ENCODE measurements around the gene SETDB2. TPM values are rescaled to one million over a fixed set of nuclear protein-coding genes. Genes with fewer than 3 reads are reported as not detected.

The SETDB2 gene
- total and polyA plus RNA-seq, 9 donors: 6.7 to 11.0 (median 7.7) TPM

DNA sequence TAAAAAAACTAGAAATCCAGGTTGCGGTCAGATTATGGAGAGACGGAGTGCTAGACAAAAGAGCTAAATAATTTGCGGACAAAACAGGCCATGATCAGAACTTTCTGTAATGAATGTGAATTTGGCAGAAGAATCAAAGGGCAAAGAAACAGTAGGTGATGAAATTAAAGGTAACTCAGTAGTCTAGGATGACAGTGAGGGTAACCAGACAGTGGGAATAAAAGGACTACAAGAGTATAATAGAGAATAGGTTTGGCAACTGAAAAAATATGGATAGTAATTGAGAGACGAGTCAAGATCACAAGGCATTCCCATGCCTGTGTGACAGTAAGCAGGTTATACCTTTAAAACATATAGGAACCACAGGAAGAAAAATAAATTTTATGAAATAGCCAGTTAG, 36.1 kb upstream of the SETDB2 start:
- no peaks in the 10 kb centered on the region for H3K36me3 ChIP-seq (ENCODE audit: control insufficient read depth, insufficient read depth, low read length)
- no peak overlapping the region for H3K4me3 ChIP-seq (ENCODE audit: low read length)
- WGBS (ENCODE audit: insufficient coverage): 89% methylated on average over 3 of the region's 4 CpGs
- no peaks in the 10 kb centered on the region for H3K27me3 ChIP-seq (ENCODE audit: control insufficient read depth, insufficient read depth, low read length)
- no peak for DNase-seq
- no peaks in the 10 kb centered on the region for H3K4me1 ChIP-seq (ENCODE audit: control insufficient read depth, insufficient read depth, low read length)
- H3K27ac ChIP-seq (ENCODE audit: low read length): no peak overlapping the region
- H3K9me3 ChIP-seq (replicated peaks; ENCODE audit: control insufficient read depth, low read depth, low read length): peaks cover 6% of the 10 kb centered on the region

DNA sequence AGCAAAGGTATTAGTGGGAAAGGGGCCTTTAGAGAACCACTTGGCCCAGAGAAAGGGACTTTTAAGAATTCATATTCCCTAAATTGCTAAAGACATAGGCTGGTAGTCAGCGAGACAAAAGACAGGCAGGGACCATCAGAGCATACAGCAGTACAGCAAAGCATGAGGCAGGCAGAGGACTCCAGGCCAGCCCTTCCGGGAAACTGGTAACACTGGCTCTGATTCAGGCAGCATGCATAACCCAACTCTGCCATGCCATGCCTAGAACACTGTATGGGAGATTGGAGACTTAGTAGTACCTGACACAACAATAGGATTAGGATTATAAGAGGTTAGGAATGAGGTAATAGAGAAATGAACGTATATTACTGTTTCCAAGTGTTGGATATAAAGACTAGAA, 35.1 kb upstream of the SETDB2 start:
- no peak for DNase-seq
- 86% methylated on average over 1 of the region's 3 CpGs for WGBS (ENCODE audit: insufficient coverage)
- no peak overlapping the region for H3K27ac ChIP-seq (ENCODE audit: low read length)
- no peaks in the 10 kb centered on the region for H3K36me3 ChIP-seq (ENCODE audit: control insufficient read depth, insufficient read depth, low read length)
- peaks cover 4% of the 10 kb centered on the region for H3K9me3 ChIP-seq (replicated peaks; ENCODE audit: control insufficient read depth, low read depth, low read length)
- no peaks in the 10 kb centered on the region for H3K27me3 ChIP-seq (ENCODE audit: control insufficient read depth, insufficient read depth, low read length)
- no peak overlapping the region for H3K4me3 ChIP-seq (ENCODE audit: low read length)
- no peaks in the 10 kb centered on the region for H3K4me1 ChIP-seq (ENCODE audit: control insufficient read depth, insufficient read depth, low read length)

DNA sequence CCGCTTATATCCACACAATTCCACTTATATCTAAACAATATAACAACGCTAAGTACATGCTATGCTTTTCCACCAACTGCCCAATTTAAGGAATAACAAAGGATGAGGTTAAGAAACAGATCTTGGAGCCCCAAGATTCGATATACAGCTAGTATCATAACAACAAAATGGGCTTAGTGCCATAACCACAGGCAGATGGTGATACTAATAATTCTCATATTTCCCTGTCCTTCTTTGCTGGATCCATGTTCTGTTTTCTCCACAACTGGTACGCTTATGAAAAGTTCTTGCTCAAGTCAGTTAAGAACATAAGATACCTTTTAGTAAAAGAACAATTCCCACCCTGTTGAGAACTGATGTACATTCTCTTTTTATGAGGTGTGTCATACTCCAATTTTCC, 34.1 kb upstream of the SETDB2 start:
- WGBS (ENCODE audit: insufficient coverage): 57% methylated on average over 1 of the region's 4 CpGs
- H3K4me1 ChIP-seq (ENCODE audit: control insufficient read depth, insufficient read depth, low read length): no peaks in the 10 kb centered on the region
- no peaks in the 10 kb centered on the region for H3K9me3 ChIP-seq (replicated peaks; ENCODE audit: control insufficient read depth, low read depth, low read length)
- DNase-seq: no peak
- no peaks in the 10 kb centered on the region for H3K36me3 ChIP-seq (ENCODE audit: control insufficient read depth, insufficient read depth, low read length)
- H3K27me3 ChIP-seq (ENCODE audit: control insufficient read depth, insufficient read depth, low read length): no peaks in the 10 kb centered on the region
- H3K4me3 ChIP-seq (ENCODE audit: low read length): no peak overlapping the region
- H3K27ac ChIP-seq (ENCODE audit: low read length): no peak overlapping the region

DNA sequence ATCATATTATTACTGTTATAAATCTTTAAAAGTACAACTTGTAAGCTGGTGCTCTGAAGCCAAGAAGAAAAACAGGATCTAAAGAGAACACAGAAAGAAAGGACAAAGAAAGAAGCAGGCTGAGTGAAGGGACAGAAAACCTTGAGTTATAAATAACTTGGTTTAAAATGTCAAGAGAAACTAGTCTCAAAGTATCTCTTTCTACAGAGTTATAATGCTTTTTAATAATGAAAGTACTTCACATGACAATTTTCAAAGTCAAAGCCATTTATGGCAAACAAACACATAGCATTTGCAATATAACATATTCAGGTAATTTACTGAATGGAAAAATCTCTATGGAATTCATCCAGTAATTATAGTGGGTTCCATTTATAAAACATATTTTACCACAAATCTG, 33.6 kb upstream of the SETDB2 start:
- no peak for DNase-seq
- H3K36me3 ChIP-seq (ENCODE audit: control insufficient read depth, insufficient read depth, low read length): no peaks in the 10 kb centered on the region
- no peaks in the 10 kb centered on the region for H3K27me3 ChIP-seq (ENCODE audit: control insufficient read depth, insufficient read depth, low read length)
- no peaks in the 10 kb centered on the region for H3K9me3 ChIP-seq (replicated peaks; ENCODE audit: control insufficient read depth, low read depth, low read length)
- no peaks in the 10 kb centered on the region for H3K4me1 ChIP-seq (ENCODE audit: control insufficient read depth, insufficient read depth, low read length)
- no peak overlapping the region for H3K27ac ChIP-seq (ENCODE audit: low read length)
- H3K4me3 ChIP-seq (ENCODE audit: low read length): no peak overlapping the region

DNA sequence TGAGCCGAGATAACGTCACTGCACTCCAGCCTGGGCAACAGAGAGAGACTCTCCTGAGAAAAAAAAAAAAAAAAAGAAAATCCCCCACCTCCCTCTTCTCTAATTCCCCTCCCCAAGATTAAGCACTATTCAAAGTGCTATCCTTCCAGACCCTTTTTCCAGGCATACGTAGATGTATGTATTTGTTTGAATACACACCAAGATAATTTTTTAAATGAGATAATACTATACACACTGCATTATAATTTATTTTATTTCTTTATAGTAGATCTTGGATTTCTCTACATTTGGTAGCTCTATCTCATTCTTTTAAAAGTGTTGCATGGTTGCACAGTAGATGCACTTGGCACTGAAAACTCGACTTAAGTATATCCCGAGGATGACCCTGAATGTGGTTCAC, 32.7 kb upstream of the SETDB2 start:
- H3K27me3 ChIP-seq (ENCODE audit: control insufficient read depth, insufficient read depth, low read length): no peaks in the 10 kb centered on the region
- H3K4me3 ChIP-seq (ENCODE audit: low read length): no peak overlapping the region
- H3K27ac ChIP-seq (ENCODE audit: low read length): no peak overlapping the region
- no peaks in the 10 kb centered on the region for H3K36me3 ChIP-seq (ENCODE audit: control insufficient read depth, insufficient read depth, low read length)
- H3K9me3 ChIP-seq (replicated peaks; ENCODE audit: control insufficient read depth, low read depth, low read length): no peaks in the 10 kb centered on the region
- WGBS (ENCODE audit: insufficient coverage): 100% methylated on average over 1 of the region's 5 CpGs
- DNase-seq: no peak
- H3K4me1 ChIP-seq (ENCODE audit: control insufficient read depth, insufficient read depth, low read length): no peaks in the 10 kb centered on the region

DNA sequence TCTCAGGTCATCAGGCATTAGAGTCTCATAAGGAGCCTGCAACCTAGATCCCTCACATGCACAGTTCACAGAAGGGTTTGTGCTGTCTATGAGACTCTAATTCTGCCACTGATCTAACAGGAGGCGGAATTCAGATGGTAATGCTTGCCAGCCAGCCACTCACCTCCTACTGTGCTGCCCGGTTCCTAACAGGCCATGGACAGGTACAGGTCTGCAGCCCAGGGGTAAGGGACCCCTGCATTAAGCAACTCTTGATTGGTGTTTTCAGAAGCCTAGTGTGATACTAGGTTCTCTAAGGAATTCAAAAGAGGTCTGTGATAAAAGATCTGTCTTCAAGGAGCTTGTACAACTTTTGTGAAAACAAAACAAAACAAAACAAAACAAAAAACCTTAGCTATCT, 31.3 kb upstream of the SETDB2 start:
- no peaks in the 10 kb centered on the region for H3K4me1 ChIP-seq (ENCODE audit: control insufficient read depth, insufficient read depth, low read length)
- no peaks in the 10 kb centered on the region for H3K36me3 ChIP-seq (ENCODE audit: control insufficient read depth, insufficient read depth, low read length)
- H3K9me3 ChIP-seq (replicated peaks; ENCODE audit: control insufficient read depth, low read depth, low read length): no peaks in the 10 kb centered on the region
- no peak overlapping the region for H3K27ac ChIP-seq (ENCODE audit: low read length)
- no peak for DNase-seq
- WGBS (ENCODE audit: insufficient coverage): 100% methylated on average over 1 of the region's 2 CpGs
- no peaks in the 10 kb centered on the region for H3K27me3 ChIP-seq (ENCODE audit: control insufficient read depth, insufficient read depth, low read length)
- H3K4me3 ChIP-seq (ENCODE audit: low read length): no peak overlapping the region

DNA sequence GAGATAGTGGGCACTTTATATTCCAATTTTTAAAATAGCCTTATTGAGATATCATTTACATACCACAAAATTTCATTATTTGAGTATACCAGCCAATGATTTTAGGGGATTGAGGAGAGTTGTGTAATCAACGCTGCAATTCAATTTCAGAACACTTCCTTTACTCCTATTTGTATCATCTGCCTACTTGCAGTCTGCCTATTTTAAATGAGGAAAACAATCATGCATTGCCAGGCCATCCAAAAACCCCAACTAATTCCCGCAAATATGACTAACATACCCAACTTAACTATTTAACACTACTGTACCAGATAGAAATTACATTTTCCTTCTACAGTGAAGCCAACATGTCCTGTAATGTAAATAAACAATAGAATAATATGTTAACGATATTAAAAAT, 26.9 kb upstream of the SETDB2 start:
- WGBS (ENCODE audit: insufficient coverage): no CpG with 5 or more reads among the region's 3 CpGs
- H3K27ac ChIP-seq (ENCODE audit: low read length): no peak overlapping the region
- no peak for DNase-seq
- no peaks in the 10 kb centered on the region for H3K9me3 ChIP-seq (replicated peaks; ENCODE audit: control insufficient read depth, low read depth, low read length)
- H3K27me3 ChIP-seq (ENCODE audit: control insufficient read depth, insufficient read depth, low read length): no peaks in the 10 kb centered on the region
- no peaks in the 10 kb centered on the region for H3K36me3 ChIP-seq (ENCODE audit: control insufficient read depth, insufficient read depth, low read length)
- H3K4me1 ChIP-seq (ENCODE audit: control insufficient read depth, insufficient read depth, low read length): no peaks in the 10 kb centered on the region
- no peak overlapping the region for H3K4me3 ChIP-seq (ENCODE audit: low read length)

DNA sequence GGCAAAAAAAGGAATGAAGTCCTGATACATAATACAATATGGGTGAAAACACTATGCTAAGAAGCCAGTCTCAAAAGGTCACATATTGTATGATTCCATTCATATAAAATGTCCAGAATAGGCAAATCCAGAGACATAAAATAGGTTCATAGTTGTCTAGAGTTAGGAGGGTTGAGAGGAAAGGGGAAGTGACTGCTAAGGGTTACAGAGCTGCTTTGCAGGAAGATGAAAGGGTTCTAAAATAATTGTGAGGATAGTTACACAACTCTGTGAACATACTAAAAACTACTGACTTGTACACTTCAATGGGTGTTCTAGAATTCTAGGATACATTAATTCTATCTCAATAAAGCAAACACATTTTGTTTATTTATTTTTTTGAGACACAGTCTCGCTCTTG, 25.9 kb upstream of the SETDB2 start:
- DNase-seq: no peak
- H3K27ac ChIP-seq (ENCODE audit: low read length): no peak overlapping the region
- H3K27me3 ChIP-seq (ENCODE audit: control insufficient read depth, insufficient read depth, low read length): no peaks in the 10 kb centered on the region
- no peaks in the 10 kb centered on the region for H3K9me3 ChIP-seq (replicated peaks; ENCODE audit: control insufficient read depth, low read depth, low read length)
- no peaks in the 10 kb centered on the region for H3K36me3 ChIP-seq (ENCODE audit: control insufficient read depth, insufficient read depth, low read length)
- WGBS (ENCODE audit: insufficient coverage): 100% methylated on average over 1 of the region's 1 CpG
- no peaks in the 10 kb centered on the region for H3K4me1 ChIP-seq (ENCODE audit: control insufficient read depth, insufficient read depth, low read length)
- H3K4me3 ChIP-seq (ENCODE audit: low read length): no peak overlapping the region

DNA sequence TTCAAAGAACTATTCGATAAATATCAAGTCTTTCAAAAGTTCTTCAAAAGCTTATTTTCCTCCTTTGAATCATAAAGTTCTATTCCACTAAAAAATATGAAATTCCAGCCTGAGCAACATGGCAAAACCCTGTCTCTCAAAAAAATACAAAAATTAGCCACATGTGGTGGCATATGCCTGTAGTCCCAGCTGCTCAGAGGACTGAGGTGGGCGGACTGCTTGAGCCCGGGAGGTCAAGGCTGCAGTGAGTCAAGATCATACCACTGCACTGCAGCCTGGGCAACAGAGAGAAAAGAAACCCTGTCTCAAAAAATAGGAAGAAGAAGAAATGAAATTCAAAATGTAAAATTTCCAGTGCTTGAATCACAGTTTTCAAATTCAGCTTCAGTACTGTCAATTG, 24.8 kb upstream of the SETDB2 start:
- DNase-seq: no peak
- Histone ChIP-seq H3K27me3 (ENCODE audit: control insufficient read depth, insufficient read depth, low read length) (no peaks in the 10 kb centered on the region), H3K9me3 (replicated peaks; ENCODE audit: control insufficient read depth, low read depth, low read length) (no peaks in the 10 kb centered on the region), H3K4me1 (ENCODE audit: control insufficient read depth, insufficient read depth, low read length) (no peaks in the 10 kb centered on the region), H3K4me3 (ENCODE audit: low read length) (no peak overlapping the region), H3K27ac (ENCODE audit: low read length) (no peak overlapping the region), H3K36me3 (ENCODE audit: control insufficient read depth, insufficient read depth, low read length) (no peaks in the 10 kb centered on the region)
- no CpG with 5 or more reads among the region's 3 CpGs for WGBS (ENCODE audit: insufficient coverage)

DNA sequence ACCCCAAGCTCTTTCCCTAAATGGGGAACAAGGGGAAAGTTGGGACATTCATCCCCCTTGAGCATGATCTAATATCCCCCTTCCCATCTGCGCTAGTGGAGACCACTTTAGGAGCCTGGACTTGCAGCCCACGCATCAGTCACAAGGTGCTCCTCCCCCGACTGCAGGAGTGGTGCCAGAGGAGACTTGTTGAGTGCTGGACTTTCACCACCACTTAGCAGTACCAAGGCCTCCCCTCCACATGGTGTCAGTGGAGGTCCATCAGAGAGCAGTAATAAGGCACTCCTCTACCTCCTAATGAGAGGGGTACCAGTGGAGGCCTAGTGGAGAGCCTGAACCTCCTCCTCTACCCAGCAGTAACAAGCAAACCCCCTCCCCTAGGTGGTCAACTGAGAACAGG, 22.7 kb upstream of the SETDB2 start:
- H3K4me3 ChIP-seq (ENCODE audit: low read length): no peak overlapping the region
- no peaks in the 10 kb centered on the region for H3K4me1 ChIP-seq (ENCODE audit: control insufficient read depth, insufficient read depth, low read length)
- H3K9me3 ChIP-seq (replicated peaks; ENCODE audit: control insufficient read depth, low read depth, low read length): no peaks in the 10 kb centered on the region
- no peak overlapping the region for H3K27ac ChIP-seq (ENCODE audit: low read length)
- DNase-seq: no peak
- H3K27me3 ChIP-seq (ENCODE audit: control insufficient read depth, insufficient read depth, low read length): no peaks in the 10 kb centered on the region
- H3K36me3 ChIP-seq (ENCODE audit: control insufficient read depth, insufficient read depth, low read length): no peaks in the 10 kb centered on the region
- WGBS (ENCODE audit: insufficient coverage): 90% methylated on average over 2 of the region's 3 CpGs

DNA sequence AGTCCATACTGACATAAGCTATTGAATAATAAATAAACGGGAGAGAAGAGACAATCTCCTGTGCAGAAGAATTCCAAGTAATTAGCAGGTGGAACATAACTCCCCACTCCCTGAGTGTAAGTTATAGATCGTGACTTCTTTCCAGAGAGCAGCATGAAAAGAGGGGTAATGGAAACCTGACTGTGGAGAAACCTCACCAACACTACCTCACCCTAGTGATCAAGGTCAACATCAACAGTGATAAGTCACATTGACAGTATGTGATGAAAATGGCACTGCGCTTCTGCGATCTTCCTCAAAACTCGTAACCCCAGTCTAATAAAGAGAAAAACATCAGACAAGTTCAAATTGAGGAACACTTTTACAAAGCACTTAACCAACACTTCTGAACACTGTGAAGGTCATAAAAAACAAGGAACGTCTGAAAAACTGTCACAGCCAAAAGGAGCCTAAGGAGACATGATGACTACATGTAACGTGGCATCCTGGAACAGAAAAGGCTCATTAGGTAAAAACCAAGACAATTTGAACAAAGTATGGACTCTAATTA, 20.0 kb upstream of the SETDB2 start:
- peaks cover 5% of the 10 kb centered on the region for H3K36me3 ChIP-seq (ENCODE audit: control insufficient read depth, insufficient read depth, low read length)
- no peak overlapping the region for H3K4me3 ChIP-seq (ENCODE audit: low read length)
- WGBS (ENCODE audit: insufficient coverage): no CpG with 5 or more reads among the region's 7 CpGs
- no peak for DNase-seq
- H3K27me3 ChIP-seq (ENCODE audit: control insufficient read depth, insufficient read depth, low read length): no peaks in the 10 kb centered on the region
- H3K9me3 ChIP-seq (replicated peaks; ENCODE audit: control insufficient read depth, low read depth, low read length): no peaks in the 10 kb centered on the region
- no peak overlapping the region for H3K27ac ChIP-seq (ENCODE audit: low read length)
- no peaks in the 10 kb centered on the region for H3K4me1 ChIP-seq (ENCODE audit: control insufficient read depth, insufficient read depth, low read length)
